ENCODE data around the gene FKBP7. TPM values are rescaled to one million over a fixed set of nuclear protein-coding genes. Genes with fewer than 3 reads are reported as not detected.

The FKBP7 gene
- total RNA-seq, 1 donor = 35.5 TPM

DNA sequence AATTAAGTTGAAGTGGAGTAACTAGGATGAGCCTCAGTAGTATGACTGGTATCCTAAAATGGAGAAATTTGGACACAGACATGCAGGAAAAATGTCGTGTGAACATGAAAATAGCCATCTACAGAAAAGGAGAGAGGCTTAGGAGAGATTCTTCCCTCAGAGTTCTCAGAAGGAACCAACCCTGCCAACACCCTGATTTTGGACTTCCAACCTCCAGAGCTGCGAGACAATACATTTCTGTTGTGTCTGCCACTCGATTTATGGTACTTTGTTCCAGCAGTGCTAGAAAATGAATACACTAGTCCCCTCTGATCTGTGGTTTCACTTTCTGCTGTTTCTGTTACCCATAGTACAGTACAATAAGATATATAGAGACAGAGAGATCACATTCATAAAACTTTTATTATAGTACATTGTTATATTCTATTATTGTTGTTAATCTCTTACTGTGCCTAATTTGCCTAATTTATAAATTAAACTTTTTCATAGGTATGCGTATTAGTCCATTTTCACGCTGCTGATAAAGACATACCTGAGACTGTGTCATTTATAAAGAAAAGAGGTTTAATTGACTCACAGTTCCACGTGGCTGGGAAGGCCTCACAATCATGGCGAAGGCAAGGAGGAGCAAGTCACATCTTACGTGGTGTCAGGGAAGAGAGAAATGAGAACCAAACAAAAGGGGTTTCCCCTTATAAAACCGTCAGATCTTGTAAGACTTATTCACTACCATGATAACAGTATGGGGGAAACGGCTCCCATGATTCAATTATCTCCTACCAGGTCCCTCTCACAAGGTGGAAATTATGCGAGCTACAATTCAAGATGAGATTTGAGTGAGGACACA, 43.1 kb upstream of the FKBP7 start:
- no peak overlapping the region for H3K4me3 ChIP-seq (ENCODE audit: low read depth, low read length)

DNA sequence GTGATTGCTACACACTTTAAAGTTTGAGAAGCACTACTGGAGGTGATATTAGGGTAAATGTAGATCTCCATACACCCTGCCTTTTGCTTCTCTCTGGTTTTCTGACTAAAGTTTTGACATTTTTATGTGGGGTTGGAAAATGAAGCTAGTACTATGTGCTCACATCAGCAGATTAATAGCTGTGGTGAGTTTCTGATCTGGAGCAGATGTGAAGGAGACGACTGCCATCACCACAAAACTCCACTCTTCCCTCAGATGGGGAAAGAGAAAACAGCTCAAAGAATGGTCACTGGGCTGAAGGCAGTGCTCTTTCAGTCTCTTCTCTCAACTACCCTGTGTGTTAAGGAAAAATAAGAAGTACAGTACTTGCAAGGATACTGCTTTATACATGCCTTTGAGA, 39.1 kb upstream of the FKBP7 start:
- DNase-seq (ENCODE audit: low read depth) = no peak
- TF ChIP-seq, protein P1, sequence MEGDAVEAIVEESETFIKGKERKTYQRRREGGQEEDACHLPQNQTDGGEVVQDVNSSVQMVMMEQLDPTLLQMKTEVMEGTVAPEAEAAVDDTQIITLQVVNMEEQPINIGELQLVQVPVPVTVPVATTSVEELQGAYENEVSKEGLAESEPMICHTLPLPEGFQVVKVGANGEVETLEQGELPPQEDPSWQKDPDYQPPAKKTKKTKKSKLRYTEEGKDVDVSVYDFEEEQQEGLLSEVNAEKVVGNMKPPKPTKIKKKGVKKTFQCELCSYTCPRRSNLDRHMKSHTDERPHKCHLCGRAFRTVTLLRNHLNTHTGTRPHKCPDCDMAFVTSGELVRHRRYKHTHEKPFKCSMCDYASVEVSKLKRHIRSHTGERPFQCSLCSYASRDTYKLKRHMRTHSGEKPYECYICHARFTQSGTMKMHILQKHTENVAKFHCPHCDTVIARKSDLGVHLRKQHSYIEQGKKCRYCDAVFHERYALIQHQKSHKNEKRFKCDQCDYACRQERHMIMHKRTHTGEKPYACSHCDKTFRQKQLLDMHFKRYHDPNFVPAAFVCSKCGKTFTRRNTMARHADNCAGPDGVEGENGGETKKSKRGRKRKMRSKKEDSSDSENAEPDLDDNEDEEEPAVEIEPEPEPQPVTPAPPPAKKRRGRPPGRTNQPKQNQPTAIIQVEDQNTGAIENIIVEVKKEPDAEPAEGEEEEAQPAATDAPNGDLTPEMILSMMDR (IDR thresholded peaks at IDR 0.05; ENCODE audit: insufficient read depth, low read length) = no peak

More for the DNA sequence above, 43.1 kb upstream of the FKBP7 start:
- TF ChIP-seq, protein P1 (IDR thresholded peaks at IDR 0.05; ENCODE audit: insufficient read depth, low read length) = no peak
- DNase-seq (ENCODE audit: low read depth) = no peak

DNA sequence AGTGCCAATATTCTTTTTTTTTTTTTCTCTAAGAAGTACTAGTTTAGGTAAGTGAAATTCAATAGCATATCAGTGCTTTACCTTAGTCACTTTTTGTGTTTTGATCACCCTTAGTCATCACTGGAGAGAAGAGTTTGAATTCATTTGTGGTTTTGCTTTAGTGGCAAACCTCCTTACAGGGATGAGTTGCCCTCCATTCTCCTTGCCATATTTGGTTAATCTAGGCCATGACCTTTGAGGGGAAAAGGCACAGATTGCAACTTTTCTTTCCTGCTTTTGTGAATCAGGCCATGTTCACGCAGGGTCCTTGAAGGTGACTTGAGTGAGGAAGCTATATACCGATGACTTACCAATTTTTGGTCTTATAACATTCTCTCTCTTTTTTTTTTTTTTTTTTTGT, 36.3 kb upstream of the FKBP7 start:
- no peak overlapping the region for H3K4me3 ChIP-seq (ENCODE audit: low read depth, low read length)
- DNase-seq (ENCODE audit: low read depth) = peak; percentile 31
- TF ChIP-seq, protein P1 (IDR thresholded peaks at IDR 0.05; ENCODE audit: insufficient read depth, low read length) = no peak

More for the DNA sequence above, 39.1 kb upstream of the FKBP7 start:
- no peak overlapping the region for H3K4me3 ChIP-seq (ENCODE audit: low read depth, low read length)

DNA sequence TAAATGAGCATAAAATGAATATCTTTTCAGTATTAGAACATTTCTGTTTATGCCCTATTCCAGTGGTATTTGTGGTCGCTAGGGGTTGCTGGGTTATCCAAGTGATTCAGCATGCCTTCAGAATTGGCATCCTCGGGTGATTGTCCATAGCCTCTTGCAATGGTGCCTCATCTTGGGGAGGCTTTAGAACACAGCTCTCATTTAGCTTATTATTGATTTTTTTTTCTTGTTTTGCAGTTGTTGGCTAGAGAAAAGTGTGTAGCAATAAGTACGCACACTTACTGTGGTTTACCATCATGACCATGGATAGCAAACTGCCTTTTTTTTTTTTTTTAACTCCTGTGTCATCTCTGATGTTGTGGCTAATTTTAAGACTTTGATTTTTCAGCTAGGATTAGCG, 35.5 kb upstream of the FKBP7 start:
- H3K4me3 ChIP-seq (ENCODE audit: low read depth, low read length) = no peak overlapping the region
- peak; percentile 16 for DNase-seq (ENCODE audit: low read depth)
- TF ChIP-seq, protein P1 (IDR thresholded peaks at IDR 0.05; ENCODE audit: insufficient read depth, low read length) = no peak

DNA sequence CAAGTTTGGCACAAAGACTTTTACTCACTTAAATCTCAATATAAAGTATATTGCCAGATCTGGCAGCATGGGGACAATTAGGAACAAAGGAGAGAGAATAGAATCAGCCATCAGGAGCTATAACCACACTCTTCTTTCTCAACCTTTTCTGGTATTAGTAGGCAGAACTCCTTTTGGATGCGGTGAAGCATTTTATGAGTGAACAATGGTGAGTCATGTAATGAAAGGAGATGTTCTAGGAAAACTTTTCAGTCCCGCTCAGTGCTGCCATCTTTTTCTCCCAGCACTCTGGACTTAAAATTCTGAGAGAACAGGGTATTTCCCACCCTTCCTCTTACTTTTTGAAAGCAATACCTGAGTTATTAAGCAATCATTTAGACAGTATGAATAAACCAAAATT, 34.1 kb upstream of the FKBP7 start:
- TF ChIP-seq, protein P1 (IDR thresholded peaks at IDR 0.05; ENCODE audit: insufficient read depth, low read length) = no peak
- H3K4me3 ChIP-seq (ENCODE audit: low read depth, low read length) = no peak overlapping the region
- DNase-seq (ENCODE audit: low read depth) = peak; percentile 8

DNA sequence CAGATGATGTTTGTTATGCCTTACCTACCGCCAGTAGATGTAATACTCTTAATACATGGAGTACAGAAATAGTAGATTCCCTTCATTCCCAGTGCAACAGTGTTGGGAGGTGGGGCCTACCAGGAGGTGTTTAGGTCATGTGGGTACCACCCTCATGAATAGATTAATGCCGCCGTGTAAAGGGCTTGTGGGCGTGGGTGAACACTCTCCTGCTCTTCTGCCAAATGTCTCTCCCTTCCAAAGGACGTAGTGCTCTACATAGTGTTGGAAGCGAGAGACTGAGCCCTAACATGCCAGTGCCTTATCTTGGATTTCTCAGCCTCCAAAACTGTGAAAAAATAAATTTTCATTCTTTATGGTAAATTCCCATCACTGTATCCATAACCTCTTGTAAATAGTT, 32.0 kb upstream of the FKBP7 start:
- DNase-seq (ENCODE audit: low read depth) = no peak
- H3K4me3 ChIP-seq (ENCODE audit: low read depth, low read length) = no peak overlapping the region
- TF ChIP-seq, protein P1 (IDR thresholded peaks at IDR 0.05; ENCODE audit: insufficient read depth, low read length) = no peak

Data from fibroblast of the aortic adventitia (primary cell).